Fibroblast of lung (primary cell): ENCODE results near the gene PRRX2.

ENCODE experiments used
- EZH2 ChIP-seq: IDR thresholded peaks from 2 replicates; pipeline ENCODE4 v1.5.1; 2012; ENCODE audit warnings: low read length, control low read depth, mild to moderate bottlenecking; ENCODE audit errors: missing control alignments
- TF ChIP-seq, protein P1 (sequence below), 2 donors: IDR thresholded peaks in 1 of 2; conservative IDR thresholded peaks in 1 of 2; 1 replicate in 1 of 2; 2 replicates in 1 of 2; pipeline ENCODE4 v1.5.1; 2011 to 2012; ENCODE audit warnings: low read length in 2 of 2, control low read depth in 1 of 2, inconsistent platforms in 1 of 2, low read depth in 1 of 2, mild to moderate bottlenecking in 1 of 2

DNA sequence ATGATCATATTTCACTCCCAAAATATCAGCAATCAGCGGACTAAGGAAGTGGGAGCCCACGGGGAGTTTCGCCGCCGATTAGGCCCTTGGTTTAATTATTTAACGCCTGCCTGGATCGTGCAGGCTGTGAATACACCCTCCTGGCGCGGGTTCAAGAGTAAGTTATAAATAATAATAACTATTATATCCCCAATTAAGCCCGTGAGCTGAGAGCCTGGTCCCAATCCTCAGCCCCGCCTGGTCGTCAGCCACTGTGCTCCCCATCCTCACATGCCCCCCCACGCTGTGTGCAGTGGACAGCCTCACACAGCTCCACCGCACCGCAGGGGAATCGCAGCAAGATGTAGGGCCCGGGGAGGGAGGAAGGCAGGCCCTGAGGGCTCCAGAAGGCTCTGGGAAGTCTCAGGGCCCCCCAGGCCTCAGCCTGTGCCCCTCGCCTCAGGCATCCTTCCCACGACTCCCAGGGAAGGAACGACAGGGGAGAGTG lies 10.8 kb upstream of the PRRX2 start:
- TF ChIP-seq, protein P1, sequence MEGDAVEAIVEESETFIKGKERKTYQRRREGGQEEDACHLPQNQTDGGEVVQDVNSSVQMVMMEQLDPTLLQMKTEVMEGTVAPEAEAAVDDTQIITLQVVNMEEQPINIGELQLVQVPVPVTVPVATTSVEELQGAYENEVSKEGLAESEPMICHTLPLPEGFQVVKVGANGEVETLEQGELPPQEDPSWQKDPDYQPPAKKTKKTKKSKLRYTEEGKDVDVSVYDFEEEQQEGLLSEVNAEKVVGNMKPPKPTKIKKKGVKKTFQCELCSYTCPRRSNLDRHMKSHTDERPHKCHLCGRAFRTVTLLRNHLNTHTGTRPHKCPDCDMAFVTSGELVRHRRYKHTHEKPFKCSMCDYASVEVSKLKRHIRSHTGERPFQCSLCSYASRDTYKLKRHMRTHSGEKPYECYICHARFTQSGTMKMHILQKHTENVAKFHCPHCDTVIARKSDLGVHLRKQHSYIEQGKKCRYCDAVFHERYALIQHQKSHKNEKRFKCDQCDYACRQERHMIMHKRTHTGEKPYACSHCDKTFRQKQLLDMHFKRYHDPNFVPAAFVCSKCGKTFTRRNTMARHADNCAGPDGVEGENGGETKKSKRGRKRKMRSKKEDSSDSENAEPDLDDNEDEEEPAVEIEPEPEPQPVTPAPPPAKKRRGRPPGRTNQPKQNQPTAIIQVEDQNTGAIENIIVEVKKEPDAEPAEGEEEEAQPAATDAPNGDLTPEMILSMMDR (conservative IDR thresholded peaks at IDR 0.05 in 1 of 2, IDR thresholded peaks at IDR 0.05 in 1 of 2; ENCODE audit: low read depth in 1 of 2, low read length in 2 of 2) = no peak
- TF ChIP-seq EZH2 = no peak
